GM21526 (cell line): ENCODE measurements around the gene SLC26A1.
"Not testable (repeated sequence)": the region's sequence is repeated elsewhere in the genome, so short reads cannot be mapped to it uniquely, and the experiment has no call there.

Experiments
- ATAC-seq: cut with Tn5 transposase; IDR thresholded peaks from one replicate; pipeline ENCODE4 v1.9.1; 2021; ENCODE audit warnings: moderate library complexity; ENCODE audit not compliant: unreplicated experiment, low FRiP score

SLC26A1 gene

GRCh38 chr4:945274-946102 lies 47.7 kb downstream of the SLC26A1 start:
- no peak for ATAC-seq

- not testable (repeated sequence) for ATAC-seq
Observed at GRCh38 chr4:939508-939907, 53.7 kb downstream of the SLC26A1 start.
